ENCODE data around the gene SH2D4B.
"Not testable (repeated sequence)": the region's sequence is repeated elsewhere in the genome, so short reads cannot be mapped to it uniquely, and the experiment has no call there.

The SH2D4B gene

DNA sequence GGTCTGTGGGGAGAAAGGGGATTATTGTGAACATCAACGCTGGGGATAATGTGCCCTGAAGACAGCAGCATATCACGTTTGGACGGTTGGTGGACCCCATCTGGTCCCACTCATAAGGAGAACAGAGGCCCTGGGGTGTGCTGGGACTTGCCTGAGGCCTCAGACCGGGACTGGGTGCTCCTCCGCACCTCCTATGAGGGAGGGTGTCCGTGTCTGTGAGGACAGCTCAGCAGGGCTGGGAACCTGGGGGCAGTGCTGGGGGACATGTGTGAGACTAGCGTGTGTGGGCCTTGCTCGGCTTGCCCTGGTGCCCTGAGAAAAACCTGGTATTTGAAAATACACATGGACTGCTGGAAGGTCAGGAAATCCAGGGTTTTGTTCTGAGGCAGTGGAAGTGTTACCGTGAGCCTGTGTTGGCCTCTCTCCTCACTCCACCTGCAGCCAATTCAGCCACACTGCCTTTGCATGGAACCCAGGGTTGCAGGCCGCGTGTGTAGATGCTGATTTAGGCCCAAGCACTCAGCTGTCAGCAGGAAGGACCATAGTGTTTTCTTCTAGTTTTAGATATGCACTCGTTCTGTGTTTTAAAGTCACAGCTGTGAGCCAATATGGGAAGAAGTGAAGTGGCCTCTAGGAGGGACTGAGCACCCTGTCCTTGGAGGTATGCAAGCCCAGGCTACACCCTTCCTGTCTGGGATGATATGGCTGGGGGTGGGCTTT lies 13.4 kb upstream of the SH2D4B start:
- DNase-seq (ENCODE audit: low spot score): peak; percentile 7

DNA sequence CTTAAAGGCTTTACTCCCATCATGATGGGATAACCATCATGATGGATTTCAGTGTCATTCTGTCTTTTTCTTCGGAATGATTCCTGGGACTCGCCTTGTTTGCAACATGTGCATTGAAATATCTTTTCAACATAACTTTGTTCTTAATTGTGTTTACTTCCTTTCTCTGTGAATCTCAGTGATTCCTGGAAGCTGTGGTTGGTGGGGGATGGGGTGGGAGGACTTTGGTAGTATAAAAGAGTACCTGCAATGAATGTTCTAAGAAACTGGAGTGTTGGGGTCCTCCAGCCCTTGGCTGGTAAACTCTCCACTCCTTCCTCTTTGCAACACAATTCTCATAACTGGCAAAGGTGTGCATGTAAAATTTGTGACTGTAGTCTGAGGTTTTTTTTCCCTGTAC lies 11.5 kb upstream of the SH2D4B start:
- no peak for DNase-seq (ENCODE audit: low spot score)

DNA sequence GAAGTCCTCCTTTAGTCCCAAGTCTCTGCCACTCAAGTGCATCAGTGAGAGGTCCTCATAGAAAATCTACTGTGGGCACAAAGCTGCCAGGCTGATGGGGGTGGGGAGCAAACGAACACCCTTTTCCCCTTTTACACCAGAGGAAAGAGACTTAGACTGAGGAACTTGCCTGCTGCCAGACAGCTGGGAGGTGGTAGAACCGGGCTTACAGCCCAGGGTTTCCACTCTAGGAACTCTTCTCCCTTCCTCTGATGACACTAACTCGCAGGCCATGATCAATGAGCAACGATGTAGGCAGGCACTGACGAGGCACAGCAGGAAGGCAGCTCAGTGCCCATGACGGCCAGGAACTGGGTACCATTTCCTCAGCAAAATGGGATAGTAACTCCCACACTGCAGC lies 11.0 kb upstream of the SH2D4B start:
- DNase-seq (ENCODE audit: low spot score): peak; percentile 5

DNA sequence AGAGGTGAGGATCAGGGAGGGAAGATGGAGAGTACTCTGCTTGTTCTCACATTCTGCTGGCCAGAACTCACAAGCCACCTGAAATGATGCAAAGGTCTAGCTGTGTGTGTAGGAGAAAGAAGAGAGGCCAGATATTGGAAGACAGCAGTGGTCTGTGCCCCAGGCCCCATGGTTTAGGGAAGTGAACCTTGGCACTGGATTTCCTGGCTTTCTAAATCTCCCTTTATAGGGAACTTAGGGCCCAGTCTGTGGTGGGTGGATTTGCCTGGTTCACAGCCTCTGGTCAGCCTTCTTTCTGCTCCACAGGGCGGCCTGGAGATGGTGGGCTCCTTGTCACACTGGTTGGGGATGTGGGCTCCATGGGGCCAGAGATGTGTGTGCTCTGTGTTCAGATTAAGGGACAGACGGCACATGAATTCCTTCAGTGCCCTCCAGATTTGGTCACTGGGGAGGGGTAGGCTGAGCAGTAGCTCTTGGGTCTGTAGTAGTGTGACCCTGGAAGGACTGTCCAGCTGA lies 9.5 kb upstream of the SH2D4B start:
- DNase-seq (ENCODE audit: low spot score): no peak

DNA sequence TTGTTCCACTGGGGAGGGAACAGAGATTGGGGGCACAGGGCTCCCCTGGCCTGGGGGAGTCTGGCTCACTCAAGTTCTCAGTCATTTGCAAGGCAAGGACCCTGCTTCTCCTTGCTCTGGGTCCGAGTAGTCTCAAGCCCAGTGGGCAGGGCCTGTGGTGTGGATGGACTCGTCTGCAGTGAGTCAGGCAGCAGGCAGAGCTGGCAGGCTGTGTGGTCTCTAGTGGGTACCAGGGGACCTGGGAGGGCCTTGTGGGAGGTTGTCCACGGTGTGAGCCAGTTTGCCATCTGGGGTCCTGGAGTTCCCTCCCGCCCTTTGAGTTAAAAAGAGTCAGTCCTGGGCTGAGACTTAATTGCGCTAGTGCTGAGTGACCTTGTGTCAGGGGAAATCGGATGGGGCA lies 8.8 kb upstream of the SH2D4B start:
- peak; percentile 6 for DNase-seq (ENCODE audit: low spot score)

DNA sequence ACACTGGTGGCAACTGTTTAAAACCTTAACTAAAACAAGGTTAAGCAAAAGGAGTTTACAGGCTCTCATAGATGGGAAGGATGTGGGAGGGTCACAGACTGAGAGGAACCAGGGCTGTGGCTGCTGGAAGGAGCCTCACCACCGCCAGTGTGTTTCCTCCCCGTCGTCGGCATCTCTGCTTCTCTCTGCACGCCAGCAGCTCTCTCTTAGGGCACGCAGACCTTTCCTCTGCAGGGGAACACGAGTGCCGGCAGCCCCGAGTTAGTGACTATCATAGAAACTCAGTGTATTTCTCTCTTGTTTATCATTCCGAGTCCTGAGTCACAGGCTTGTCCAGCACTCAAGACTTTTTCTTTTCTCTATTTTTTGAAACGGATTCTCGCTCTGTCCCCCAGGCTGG lies 8.1 kb upstream of the SH2D4B start:
- DNase-seq (ENCODE audit: low spot score): peak; percentile 3

DNA sequence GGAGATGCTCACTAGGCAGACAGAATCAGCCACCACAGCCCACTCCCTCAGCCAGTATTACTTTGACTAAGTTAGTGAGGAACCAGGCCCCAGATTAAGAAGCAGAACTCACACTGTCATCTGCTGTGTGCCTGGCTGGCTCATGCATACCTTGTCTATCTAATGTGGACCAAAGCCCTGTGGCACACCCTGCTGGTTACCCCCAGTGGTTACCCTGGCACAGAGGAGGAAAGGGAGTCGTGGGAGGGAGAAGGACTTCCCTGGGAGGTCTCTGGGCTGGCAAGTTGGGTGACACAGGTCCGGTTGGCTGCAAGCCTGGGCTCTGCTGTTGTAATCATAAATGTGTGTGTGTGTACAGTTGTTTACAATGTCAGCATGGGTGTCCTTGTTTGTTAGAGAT lies 7.5 kb upstream of the SH2D4B start:
- DNase-seq (ENCODE audit: low spot score): peak; percentile 51

DNA sequence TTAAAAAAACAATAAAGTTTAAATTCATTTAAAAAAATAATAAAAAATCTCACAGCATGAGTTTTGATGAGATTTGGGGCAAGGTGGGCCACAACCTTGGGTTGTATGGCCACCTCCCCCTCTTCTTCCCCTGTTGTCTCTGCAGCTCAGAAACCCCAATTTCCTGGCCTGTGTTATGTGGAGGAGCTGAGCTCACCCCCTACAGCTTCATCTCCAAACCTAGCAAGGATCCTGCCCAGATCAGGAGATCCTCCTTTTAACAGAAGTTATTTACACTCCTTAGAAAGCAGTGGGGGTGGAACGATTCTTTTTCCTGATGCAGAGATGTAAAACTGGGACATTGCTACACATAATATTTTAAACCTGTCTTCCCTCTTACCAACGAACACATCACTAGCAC lies 6.9 kb upstream of the SH2D4B start:
- DNase-seq (ENCODE audit: low spot score): peak; percentile 22

DNA sequence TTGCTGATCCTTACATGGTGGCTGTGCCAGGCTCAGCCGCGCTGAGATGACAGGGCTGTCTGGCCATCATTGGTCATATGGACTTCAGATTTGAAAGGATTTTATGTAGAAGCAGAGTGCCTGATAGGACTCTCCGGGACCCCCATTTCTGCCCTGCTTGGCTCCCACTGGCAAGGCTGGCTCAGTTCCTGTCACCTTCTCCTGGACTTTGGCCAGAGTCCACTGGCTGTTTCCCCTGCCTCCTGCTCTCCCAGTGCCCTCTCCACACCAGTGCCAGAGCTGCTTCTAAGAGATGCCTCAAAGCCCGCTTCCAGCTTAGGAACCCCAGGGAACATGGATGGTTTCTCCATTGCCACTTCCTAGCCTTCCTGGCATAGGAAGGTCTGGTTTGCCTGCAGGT lies 5.1 kb upstream of the SH2D4B start:
- DNase-seq (ENCODE audit: low spot score): no peak

DNA sequence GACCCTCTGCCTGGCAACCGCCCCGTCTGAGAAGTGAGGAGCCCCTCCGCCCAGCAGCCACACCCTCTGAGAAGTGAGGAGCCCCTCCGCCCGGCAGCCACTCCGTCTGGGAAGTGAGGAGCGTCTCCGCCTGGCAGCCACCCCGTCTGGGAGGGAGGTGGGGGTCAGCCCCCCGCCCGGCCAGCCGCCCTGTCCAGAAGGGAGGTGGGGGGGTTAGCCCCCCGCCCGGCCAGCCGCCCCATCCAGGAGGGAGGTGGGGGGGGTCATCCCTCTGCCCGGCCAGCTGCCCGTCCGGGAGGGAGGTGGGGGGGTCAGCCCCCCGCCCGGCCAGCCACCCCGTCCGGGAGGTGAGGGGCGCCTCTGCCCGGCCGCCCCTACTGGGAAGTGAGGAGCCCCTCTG lies 3.6 kb upstream of the SH2D4B start:
- not testable (repeated sequence) for DNase-seq (ENCODE audit: low spot score)

DNA sequence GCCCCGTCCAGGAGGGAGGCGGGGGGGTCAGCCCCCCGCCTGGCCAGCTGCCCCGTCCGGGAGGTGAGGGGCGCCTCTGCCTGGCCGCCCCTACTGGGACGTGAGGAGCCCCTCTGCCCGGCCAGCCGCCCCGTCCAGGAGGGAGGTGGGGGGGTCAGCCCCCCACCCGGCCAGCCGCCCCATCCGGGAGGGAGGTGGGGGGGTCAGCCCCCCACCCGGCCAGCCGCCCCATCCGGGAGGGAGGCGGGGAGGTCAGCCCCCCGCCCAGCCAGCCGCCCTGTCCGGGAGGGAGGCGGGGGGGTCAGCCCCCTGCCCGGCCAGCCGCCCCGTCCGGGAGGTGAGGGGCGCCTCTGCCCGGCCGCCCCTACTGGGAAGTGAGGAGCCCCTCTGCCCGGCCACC lies 3.1 kb upstream of the SH2D4B start:
- DNase-seq (ENCODE audit: low spot score): not testable (repeated sequence)

DNA sequence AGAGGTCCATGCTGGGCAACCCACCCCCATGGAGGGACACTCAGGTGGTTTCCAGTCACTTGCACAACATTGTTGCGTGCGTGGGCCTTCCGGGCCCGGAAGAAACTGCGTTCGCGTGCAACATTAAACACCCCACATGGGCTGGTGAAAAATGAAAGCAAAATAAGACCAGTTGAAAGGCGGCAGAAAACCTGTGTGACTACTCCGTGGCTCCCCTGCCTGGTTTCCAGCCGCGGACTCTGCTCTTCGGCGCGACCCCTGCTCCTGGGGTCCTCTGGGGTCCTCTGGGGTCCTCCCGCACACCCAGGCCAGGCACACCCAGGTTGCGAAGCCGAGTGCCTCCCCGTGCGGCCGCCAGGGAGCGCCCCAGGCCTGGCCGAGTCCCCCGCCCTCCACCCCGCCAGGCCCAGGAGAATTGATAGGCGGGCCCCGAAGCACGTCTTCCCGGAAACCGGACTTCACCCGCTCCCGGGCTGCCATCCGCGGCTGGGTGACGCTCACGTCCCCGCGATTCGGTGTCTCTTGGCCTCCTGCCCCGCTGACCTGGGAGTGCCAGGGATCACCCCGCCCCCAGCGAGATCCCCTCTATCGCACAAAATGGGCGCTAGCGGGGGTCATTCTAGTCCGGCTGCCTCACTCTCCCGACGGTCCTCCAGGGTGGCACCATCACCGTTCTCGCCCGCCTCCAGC lies 1.9 kb upstream of the SH2D4B start:
- DNase-seq (ENCODE audit: low spot score): peak; percentile 81

DNA sequence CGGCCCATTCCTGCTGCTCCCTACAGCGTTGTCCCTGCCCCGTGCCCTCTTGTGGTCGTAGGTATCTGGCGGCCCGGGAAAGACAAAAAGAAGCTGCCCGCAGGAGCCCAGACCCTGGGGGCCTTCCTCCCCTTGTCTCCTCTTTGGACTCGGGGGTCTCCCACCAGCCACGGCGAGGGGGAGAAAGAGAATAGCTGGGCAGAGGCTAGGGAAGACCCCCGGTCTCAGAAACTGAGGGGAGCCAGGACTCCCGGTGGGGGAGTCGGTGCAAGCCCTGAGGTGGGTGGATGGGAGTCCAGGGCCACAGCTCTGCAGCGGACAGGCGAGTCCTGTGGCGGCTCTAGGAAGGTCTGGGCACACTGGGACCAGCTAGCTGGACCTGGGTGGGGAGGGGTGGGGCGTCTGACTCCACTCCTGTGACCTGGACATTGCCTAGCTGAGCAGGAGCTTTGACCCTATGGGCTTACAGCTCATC lies 1.3 kb upstream of the SH2D4B start:
- DNase-seq (ENCODE audit: low spot score): no peak

DNA sequence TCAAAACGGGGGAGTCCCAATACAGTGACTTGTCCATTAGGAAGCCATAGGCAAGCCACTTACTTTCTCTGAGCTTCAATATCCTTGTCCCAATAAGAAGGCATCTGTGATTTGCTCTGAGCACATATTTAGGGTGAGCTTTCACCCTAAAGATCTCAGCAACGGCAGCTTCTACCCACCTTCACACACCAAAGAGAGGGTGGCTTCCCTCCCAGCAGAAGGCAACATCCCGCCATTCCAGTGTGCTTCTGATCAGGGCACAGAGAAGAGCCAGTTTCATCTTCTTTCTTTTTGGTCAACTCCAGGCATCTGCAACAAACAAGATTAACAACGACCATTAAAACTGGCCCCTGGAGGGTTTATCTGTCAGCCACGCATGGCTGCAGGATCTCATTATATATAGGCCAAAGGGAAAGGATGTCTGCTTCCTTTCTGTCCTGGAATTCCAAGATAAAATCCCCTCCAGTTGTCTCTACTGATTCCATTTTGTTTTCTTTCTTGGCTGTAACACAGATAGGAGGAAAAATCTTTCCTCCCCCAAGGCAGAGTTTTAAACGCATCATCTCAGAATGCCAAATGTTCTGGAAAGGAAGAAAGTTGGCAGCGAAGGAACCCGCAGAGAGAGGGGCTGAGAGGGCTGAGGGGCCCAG lies 491 bp upstream of the SH2D4B start:
- DNase-seq (ENCODE audit: low spot score): no peak

DNA sequence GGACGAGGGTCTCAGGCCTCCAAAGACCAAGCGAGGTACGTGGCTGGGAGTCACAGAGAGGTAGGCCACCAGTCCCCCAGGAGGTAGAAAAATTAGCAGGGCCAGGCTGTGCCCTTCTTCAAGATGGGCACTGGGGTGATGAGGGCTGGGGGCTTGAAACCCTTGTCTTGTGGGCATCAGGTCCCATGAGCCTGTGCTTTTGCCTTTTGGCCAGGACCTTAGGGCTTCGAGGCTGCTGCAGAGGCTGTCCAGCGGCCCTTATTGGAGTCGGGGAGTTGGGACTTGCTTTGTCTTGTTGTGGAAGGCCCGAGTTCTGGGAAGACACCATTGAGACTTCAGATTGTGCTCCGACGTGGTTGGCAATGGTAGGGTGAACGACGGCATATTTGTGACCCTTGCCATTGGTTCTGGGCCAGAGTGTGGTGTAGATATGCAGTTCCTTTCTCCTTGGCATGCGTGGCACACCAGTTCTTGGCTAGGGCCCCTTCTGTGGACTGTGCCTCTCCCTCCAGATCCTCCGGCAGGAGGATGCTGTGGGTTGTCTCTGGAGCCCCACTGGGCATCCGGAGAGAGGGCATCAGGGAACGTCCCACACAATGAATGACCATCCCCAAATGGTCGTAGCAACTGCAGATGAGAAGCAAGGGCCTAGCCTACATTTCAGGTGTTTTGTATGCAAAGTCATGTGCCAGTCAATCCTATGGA lies 931 bp downstream of the SH2D4B start:
- no peak for DNase-seq (ENCODE audit: low spot score)

DNA sequence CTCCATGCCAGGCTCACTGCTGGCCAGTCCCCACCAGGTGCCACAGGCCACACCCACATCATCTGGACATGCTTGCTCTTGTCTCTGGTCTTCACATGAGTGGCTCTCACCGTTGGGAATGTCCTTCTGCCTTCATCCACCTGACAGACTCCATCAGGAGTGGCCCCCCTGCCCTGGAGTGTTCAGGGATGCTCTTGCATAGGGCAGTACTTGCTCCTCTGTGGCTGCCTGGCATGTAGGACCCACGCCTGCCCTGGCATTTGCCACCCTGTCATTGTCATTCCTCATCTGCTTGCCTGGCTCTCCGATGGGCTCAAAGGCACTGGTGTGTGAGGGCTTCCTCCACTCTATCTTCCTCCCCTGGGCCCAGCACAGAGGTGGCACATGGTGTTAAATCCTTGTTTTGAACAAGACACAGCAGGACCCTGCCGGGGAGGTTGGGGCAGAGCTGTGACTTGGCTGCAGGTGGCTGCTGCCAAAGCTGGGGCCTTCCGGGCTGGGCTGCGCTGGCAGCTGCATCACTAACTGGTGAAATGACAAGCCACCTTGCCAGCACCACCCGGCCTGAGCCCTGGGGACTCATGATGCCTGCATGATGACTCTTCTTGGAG lies 1.8 kb downstream of the SH2D4B start:
- no peak for DNase-seq (ENCODE audit: low spot score)

DNA sequence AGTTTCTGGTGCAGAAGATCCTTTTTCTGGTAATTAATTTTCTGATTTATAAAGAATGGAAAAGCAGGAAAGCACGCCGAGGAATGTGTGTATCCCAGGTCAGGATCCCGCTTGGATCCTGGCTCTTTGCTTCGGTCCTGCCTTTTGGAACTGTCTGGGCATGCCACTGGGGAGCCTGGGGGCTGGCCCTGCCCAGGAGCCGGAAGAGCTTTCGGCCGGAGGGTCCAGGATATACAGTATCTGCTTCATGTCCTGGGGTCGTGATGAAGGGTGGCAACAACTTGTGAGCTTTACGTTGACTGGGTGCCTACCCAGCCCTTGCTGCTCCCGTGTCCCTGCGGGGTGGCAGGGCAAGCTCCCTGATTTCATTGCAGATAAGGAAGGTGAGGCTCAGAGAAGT lies 2.4 kb downstream of the SH2D4B start:
- DNase-seq (ENCODE audit: low spot score): no peak

DNA sequence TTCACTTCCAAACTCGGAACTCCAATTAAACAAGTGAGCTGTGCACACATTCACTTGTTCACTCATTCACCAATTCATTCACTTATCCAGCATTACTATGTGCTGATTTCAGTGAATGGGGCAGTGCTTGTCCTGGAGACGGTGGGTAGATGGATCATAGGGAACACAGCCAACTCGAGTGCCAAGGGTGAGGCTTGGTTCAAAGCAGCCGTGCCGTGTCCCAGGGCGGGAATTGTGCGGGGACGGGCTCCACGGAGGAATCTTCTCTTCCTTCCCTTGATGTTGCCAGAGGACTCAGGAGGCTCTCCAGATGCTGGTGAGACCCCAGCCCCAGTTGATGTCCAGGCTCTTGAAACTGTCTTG lies 2.9 kb downstream of the SH2D4B start:
- DNase-seq (ENCODE audit: low spot score): no peak

DNA sequence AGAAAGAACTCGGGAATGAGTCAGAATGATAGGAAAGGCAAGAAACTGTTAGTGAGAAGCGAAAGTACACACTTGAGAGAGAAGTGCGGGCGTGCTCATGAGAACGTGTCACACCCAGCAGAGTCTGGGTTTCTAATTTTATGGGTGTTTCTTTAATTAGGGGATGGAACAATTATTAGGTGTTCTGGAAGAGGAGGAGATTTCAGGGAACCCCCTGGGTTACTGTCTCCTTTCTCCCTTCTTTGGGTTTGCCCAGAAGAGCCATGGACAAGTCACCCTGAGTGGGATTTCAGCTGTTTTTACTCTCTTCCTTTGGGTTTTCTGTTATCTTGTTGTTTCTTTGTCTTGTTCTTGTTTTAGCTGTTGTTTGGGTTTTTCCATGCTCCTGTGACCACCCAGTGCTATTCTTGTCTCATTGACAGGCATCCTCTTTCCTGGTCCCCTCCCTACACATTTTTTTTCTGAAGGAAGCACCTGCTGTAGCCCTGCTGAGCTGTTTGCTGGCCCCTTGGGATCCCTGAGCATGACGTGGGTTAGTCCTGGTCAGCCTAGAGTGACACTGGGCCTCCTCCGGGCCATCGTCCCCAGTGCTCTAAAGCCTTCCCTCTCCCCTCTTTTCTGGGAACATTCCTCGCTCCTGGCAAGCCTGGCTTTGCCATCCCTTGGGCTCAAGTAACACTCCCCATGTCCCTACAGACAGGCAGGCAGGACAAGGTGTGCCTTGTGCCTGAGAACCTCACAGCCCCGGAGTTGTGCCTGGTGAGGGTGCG lies 3.5 kb downstream of the SH2D4B start:
- DNase-seq (ENCODE audit: low spot score): no peak

DNA sequence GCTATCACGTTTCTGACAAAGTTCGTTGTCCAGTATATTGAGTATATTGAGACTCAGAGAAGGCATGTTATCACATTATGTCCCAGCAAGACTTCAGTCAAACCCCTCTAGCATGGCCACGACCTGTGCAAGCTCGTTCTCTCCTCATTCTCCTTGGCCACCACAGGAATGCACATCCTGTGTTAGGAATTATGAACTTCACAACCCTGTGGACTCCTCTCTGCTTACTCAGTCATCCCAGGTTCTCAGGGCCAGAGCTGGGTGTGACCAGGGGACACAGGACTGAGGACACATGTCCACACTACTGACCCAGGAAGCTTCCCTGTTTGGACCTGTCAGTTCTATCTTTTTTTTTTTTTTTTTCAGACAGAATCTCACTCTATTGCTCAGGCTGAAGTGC lies 4.4 kb downstream of the SH2D4B start:
- DNase-seq (ENCODE audit: low spot score): no peak

DNA sequence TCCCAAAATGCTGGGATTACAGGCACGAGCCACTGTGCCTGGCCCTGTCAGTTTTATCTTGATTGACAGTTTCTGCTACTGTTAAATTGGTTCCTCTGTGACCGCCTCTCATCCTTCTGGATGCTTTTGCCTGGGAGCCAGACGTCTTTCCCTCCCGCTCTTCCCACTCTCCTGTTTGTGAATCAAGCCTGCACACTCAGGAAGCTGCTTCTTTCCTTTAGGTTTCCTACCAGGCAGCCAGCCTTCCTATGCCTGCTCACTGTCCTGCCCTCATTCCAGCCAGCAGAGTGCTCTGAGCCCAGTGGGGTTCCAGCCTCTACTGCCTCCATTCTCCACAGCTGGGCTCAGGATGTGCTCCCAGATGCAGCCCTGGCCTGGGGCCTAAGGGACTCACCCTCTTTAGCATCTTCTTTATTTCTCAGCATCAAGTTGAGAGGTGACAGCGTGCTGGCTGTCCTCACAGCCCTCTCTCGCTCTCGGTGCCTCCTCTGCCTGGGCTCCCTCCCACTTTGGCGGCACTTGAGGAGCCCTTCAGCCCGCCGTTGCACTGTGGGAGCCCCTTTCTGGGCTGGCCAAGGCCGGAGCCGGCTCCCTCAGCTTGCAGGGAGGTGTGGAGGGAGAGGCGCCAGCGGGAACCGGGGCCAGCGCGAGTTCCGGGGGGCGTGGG lies 5.1 kb downstream of the SH2D4B start:
- no peak for DNase-seq (ENCODE audit: low spot score)

All from iPS-NIHi11 (cell line).